H1 (cell line): ENCODE results near the gene RNF215. TPM values are rescaled to one million over a fixed set of nuclear protein-coding genes. Genes with fewer than 3 reads are reported as not detected.

Experiments used
- ATF2 ChIP-seq: IDR thresholded peaks from 2 replicates; pipeline ENCODE4 v1.6.1; 2012; ENCODE audit warnings: low read length, inconsistent platforms
- CBX5 ChIP-seq: fragments of 300-800, 300-1000 bp; sonication (generic); IDR thresholded peaks from 2 replicates; pipeline ENCODE4 v1.7.1; 2016; ENCODE audit warnings: antibody characterized with exemption, low read length, low read depth
- CHD1 ChIP-seq: IDR thresholded peaks from 2 replicates; pipeline ENCODE4 v1.6.1; 2012; ENCODE audit warnings: low read depth, low read length, improper control_type of control experiment
- EP300 ChIP-seq, 2 experiments: IDR thresholded peaks; 1 replicate in 1 of 2; 2 replicates in 1 of 2; pipeline ENCODE4 v1.6.1; 2011 to 2012; ENCODE audit warnings: low read depth in 2 of 2, low read length in 2 of 2, mild to moderate bottlenecking in 2 of 2, borderline replicate concordance in 1 of 2, inconsistent platforms in 1 of 2, moderate library complexity in 1 of 2
- GTF2F1 ChIP-seq: IDR thresholded peaks from 2 replicates; pipeline ENCODE4 v1.6.1; 2012; ENCODE audit warnings: low read depth, low read length, improper control_type of control experiment, borderline replicate concordance
- JUN ChIP-seq: IDR thresholded peaks from 2 replicates; pipeline ENCODE4 v1.6.1; 2011; ENCODE audit warnings: low read depth, mild to moderate bottlenecking, improper control_type of control experiment, low read length
- SP2 ChIP-seq: IDR thresholded peaks from 2 replicates; pipeline ENCODE4 v1.6.1; 2012; ENCODE audit warnings: mild to moderate bottlenecking, low read length, inconsistent platforms
- polyA plus RNA-seq, 7 experiments: library from polyadenylated mRNA; depleted of rRNA in 3 of 7; stranded (reverse) in 5 of 7; unstranded in 2 of 7; fragments of >200 nt in 5 of 7; fragments of 200-250 nt in 2 of 7; gene quantifications; 1 replicate in 5 of 7; 2 replicates in 1 of 7; 4 replicates in 1 of 7; pipeline versions ENCODE4 v1.2.1 to v1.2.3, GENCODE V29; 2011 to 2013; ENCODE audit warnings: missing spikeins in 2 of 7, mixed read lengths in 2 of 7
- total RNA-seq: library from RNA; stranded (reverse); fragmentation: NEBNext Ultra II Directional; extraction: Animal tissue kit (Norgen Biotek cat#: 25700); gene quantifications from 2 replicates; pipeline ENCODE4 v1.2.1, GENCODE V29; 2021

The RNF215 gene
- total and polyA plus RNA-seq, 2 of the 8 experiments (the other 6 are each of a cell fraction or from before 2014, with no cell fraction given), result 13.1 to 19.0 TPM

- TF ChIP-seq EP300 (IDR thresholded peaks at IDR 0.05; ENCODE audit: borderline replicate concordance in 1 of 2, low read depth in 2 of 2, low read length in 2 of 2) (no peak), JUN (no peak), SP2 (no peak), CHD1 (no peak), CBX5 (no peak), ATF2 (no peak), GTF2F1 (no peak)
- TF ChIP-seq, all 59 proteins: peak for 0
These were observed 46.1 kb downstream of the RNF215 start (continued) for GRCh38 chr22:30340911-30341685.
